Ishikawa (cell line): ENCODE data around the gene KIF13A.

Source experiments
- CEBPB ChIP-seq: IDR thresholded peaks from 2 replicates; pipeline ENCODE4 v1.6.1; 2012
- CREB1 ChIP-seq: IDR thresholded peaks from 2 replicates; pipeline ENCODE4 v1.6.1; 2012; ENCODE audit warnings: low read depth
- EGR1 ChIP-seq: IDR thresholded peaks from 2 replicates; pipeline ENCODE4 v1.6.1; 2012
- EP300 ChIP-seq: IDR thresholded peaks from 2 replicates; pipeline ENCODE4 v1.6.1; 2012; ENCODE audit warnings: borderline replicate concordance
- FOXM1 ChIP-seq: IDR thresholded peaks from 2 replicates; pipeline ENCODE4 v1.6.1; 2012; ENCODE audit warnings: low read depth, borderline replicate concordance
- NFIC ChIP-seq: IDR thresholded peaks from 2 replicates; pipeline ENCODE4 v1.6.1; 2012
- RAD21 ChIP-seq: IDR thresholded peaks from 2 replicates; pipeline ENCODE4 v1.6.1; 2012; ENCODE audit warnings: low read depth
- TAF1 ChIP-seq: IDR thresholded peaks from 2 replicates; pipeline ENCODE4 v1.6.1; 2012; ENCODE audit warnings: low read depth, mild to moderate bottlenecking
- TCF12 ChIP-seq: IDR thresholded peaks from 2 replicates; pipeline ENCODE4 v1.6.1; 2012; ENCODE audit warnings: low read depth
- TEAD4 ChIP-seq: IDR thresholded peaks from 2 replicates; pipeline ENCODE4 v1.6.1; 2012
- YY1 ChIP-seq: IDR thresholded peaks from 2 replicates; pipeline ENCODE4 v1.6.1; 2012; ENCODE audit warnings: low read depth
- ZBTB7A ChIP-seq: IDR thresholded peaks from 2 replicates; pipeline ENCODE4 v1.6.1; 2012; ENCODE audit warnings: low read depth
- TF ChIP-seq, protein P1 (sequence below): IDR thresholded peaks from 2 replicates; pipeline ENCODE4 v1.6.1; 2012
- TF ChIP-seq, protein P2 (sequence below): IDR thresholded peaks from 2 replicates; pipeline ENCODE4 v1.6.1; 2012
- TF ChIP-seq, protein P3 (sequence below): IDR thresholded peaks from 2 replicates; pipeline ENCODE4 v1.6.1; 2012; ENCODE audit warnings: low read depth, mild to moderate bottlenecking

KIF13A gene

DNA sequence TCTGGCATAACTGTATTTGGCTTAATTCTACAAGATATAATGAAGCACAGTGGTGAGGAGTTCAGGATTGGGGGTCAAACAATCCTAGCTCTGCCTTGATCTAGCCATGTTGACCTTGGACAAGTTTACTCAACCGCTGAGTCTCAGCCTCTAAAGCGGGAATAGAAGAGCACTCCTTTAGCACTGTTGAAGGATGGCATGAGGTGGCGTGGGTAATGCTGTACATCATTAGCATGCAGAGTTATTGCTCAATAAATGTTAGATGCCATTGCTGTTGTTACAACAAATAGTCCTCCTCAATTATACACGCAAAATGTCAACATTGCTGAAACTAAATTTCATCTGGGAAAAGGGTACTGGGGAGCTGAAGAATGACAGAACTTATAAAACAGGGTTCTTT, 78.6 kb downstream of the KIF13A start:
- TF ChIP-seq CEBPB (no peak), EGR1 (no peak)

DNA sequence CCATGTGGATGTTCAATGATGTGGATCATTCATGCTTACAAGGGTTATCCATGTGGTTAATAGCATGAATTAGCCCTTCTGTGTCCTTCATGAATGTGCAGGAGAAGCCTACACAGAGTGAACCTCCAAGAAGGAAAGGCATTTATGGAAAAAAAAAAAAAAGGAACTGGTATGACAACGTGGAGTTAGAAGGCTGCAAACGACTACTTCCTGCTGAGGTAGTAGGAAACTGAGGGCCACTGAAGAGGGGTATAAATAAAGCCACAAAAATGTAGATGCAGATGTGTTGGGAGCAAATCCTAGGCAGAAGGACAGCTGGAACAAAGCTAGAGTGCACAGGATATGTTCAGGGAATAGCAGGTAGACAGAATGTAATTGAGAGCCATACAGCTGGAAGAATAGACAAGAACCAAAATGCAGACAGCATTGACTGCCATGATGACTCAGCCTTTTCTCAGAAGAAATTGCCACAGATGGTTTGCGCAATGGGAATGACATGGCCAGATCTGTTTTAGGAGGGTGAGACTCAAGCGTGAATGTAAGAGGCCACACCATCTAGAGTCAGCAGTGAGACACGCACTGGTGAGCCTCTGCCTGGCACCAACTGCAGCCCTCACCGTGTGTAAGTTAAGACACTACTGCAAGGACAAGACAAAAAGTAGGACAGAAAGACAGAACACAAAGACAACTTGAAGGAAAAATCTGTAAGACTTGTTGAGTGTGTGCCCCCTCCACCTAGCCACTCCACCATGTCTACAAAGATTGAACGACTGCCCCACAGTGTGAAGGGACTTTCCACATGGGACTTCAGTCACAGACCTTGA, 79.8 kb downstream of the KIF13A start:
- TF ChIP-seq EGR1 = no peak
- TF ChIP-seq, protein P1, sequence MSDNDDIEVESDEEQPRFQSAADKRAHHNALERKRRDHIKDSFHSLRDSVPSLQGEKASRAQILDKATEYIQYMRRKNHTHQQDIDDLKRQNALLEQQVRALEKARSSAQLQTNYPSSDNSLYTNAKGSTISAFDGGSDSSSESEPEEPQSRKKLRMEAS = no peak
- no peak for TF ChIP-seq TCF12
- TF ChIP-seq YY1 = peak; percentile 76
- TF ChIP-seq CEBPB = peak; percentile 97
- no peak for TF ChIP-seq TAF1

DNA sequence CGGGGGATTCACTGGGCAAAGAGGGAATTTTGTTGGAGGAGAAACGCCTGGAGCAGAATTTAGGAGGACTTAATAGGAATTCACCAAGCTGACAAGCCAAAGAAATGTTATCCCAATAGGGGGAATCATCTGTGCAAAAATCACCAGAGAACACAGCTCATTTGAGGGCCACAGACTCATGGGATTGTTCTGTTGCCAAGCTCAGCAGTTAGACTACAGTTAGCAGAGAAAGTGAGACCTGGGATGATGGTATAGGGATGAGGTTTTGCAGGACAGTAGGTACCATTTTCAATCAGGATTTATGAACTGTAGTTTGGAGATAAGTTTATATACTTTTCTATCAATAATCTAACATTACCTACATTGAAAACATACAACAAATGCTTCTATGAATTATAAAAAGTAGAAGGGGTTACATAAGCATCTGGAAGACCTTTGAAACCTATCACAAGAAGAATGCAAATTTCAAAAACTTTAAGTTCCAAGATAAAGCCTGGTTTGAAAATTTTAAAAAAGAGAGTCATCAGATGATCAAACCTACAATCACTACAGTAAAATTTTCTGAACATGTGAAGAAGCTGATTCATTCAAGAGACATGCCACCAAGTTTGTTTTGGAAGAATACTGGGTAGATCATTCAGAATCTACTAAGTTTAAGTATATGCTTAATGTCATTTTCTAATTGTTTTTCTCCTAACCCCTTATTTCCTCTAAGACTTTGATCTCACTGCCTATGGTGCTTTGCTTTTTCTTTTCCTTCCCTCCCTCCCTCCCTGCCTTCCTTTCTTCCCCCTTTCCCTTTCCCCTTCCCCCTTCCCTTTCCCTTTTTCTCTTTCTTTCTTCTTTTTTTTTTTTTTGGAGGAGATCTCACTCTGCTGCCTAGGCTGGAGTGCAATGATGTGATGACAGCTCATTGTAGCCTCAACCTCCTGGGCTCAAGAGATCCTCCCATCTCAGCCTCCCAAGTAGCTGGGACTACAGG, 81.5 kb downstream of the KIF13A start:
- TF ChIP-seq RAD21 (no peak), CREB1 (no peak), TEAD4 (no peak), TAF1 (no peak), CEBPB (no peak), NFIC (no peak), EP300 (no peak), FOXM1 (no peak), YY1 (no peak), EGR1 (no peak), ZBTB7A (no peak), TCF12 (no peak)
- TF ChIP-seq, protein P2, sequence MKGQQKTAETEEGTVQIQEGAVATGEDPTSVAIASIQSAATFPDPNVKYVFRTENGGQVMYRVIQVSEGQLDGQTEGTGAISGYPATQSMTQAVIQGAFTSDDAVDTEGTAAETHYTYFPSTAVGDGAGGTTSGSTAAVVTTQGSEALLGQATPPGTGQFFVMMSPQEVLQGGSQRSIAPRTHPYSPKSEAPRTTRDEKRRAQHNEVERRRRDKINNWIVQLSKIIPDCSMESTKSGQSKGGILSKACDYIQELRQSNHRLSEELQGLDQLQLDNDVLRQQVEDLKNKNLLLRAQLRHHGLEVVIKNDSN = no peak
- TF ChIP-seq, protein P3, sequence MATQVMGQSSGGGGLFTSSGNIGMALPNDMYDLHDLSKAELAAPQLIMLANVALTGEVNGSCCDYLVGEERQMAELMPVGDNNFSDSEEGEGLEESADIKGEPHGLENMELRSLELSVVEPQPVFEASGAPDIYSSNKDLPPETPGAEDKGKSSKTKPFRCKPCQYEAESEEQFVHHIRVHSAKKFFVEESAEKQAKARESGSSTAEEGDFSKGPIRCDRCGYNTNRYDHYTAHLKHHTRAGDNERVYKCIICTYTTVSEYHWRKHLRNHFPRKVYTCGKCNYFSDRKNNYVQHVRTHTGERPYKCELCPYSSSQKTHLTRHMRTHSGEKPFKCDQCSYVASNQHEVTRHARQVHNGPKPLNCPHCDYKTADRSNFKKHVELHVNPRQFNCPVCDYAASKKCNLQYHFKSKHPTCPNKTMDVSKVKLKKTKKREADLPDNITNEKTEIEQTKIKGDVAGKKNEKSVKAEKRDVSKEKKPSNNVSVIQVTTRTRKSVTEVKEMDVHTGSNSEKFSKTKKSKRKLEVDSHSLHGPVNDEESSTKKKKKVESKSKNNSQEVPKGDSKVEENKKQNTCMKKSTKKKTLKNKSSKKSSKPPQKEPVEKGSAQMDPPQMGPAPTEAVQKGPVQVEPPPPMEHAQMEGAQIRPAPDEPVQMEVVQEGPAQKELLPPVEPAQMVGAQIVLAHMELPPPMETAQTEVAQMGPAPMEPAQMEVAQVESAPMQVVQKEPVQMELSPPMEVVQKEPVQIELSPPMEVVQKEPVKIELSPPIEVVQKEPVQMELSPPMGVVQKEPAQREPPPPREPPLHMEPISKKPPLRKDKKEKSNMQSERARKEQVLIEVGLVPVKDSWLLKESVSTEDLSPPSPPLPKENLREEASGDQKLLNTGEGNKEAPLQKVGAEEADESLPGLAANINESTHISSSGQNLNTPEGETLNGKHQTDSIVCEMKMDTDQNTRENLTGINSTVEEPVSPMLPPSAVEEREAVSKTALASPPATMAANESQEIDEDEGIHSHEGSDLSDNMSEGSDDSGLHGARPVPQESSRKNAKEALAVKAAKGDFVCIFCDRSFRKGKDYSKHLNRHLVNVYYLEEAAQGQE = no peak
- TF ChIP-seq, protein P1 = no peak

DNA sequence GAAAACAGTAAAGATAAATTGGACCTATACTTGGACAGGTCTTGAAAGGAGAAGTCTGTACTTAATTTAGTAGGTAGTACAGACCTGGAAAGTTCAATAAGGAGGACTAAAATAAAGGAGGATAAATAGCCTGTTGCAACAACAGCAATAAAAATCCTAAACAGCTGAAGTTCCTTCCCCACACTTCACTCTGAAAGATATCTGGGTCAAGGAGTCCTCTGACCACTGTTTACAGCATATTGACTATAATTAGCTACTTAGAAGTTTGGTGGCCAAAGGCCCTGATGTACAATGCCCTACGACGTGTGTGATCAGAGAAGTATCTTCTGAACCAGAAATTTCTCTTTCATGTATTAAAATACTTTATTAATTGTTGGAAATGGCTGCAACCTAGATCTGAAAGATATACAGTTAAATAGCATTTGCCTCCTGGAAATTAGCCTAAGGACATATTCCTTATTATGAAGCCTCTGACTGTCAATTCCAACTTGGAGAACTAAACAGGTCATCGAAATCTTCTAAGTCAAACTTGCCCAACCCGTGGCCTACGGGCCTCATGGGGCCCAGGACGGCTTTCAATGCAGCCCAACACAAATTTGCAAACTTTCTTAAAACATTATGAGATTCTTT, 82.8 kb downstream of the KIF13A start:
- TF ChIP-seq, protein P2 = no peak
- TF ChIP-seq RAD21 (no peak), FOXM1 (no peak), TAF1 (no peak)

DNA sequence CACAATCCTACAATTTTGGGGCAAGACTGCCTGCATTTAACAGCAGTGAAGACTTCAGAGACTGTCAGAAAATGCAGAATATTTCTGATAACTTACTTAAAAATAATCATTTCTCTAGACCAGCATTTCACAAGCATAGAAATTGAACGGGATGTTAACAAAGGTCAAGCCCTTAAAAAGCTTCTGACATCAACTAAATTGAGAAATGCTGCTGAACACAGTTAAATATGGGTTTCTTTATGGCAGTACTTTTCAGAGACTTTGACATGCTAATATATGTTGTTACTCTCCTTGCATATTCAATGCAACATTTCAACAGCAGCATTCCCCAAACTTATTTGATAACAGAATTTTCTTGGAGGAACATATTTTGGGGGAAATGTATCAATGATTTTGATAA, 84.5 kb downstream of the KIF13A start:
- TF ChIP-seq RAD21 (no peak), CEBPB (no peak), EGR1 (no peak), ZBTB7A (no peak)

DNA sequence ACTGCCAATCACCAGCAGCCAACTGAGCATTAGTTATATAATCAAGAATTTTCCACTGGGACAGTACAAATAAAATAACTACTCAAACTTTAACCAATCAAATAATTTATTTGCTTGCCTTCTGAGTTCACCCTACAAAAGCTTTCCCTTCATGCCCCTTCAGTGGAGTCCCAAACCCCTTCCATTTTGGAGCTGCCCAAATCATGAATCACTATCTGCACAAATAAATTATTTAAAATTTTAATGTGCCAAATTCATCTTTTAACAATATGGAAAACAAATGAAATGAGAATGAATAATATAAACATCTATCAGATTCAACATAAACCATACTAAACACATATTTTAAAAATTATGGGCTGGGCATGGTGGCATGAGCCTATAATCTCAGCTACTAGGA, 85.9 kb downstream of the KIF13A start:
- TF ChIP-seq YY1 (no peak), TEAD4 (no peak), ZBTB7A (no peak), TAF1 (no peak), CREB1 (no peak), CEBPB (no peak), EP300 (no peak), TCF12 (no peak), RAD21 (no peak), EGR1 (no peak), FOXM1 (no peak), NFIC (no peak)
- TF ChIP-seq, protein P2 = no peak
- TF ChIP-seq, protein P3 = no peak
- TF ChIP-seq, protein P1 = no peak
